DMS153 (cell line): ENCODE results near the gene IL10.

Experiments
- DNase-seq: peaks from one replicate; lab custom pipeline; 2025; lab: John Stamatoyannopoulos, UW

Gene IL10

DNA sequence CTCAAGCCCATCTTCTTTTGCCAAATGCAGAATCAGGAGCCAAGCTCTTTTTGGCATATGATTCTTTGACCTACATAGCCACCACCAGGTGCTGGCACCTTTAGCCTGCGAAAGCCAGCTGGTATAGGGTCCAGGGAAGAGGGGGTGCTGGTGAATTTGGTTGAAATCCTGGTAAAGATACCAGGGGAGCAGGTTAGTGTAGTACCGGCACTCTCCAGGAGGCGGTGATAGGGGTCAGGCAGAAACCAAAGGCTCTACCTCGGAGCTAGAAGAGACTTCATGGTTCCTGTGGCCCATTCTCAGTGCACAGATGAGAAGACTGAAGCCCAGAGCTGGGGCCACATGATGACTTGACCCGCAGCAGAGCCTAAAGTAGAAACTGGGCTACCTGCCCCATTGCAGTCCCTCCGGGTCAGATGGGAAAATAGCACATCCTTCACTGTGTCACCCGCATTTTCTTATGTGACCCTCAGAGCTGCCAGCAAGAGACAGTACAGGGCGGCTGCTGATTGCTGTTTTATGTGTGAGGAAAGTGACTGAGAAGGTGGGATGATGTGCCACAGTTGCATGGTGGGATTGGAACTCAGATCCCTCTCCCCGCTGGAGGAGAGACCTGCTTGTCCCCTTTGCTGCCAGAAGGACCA, 37.7 kb downstream of the IL10 start:
- peak; percentile 12 for DNase-seq

DNA sequence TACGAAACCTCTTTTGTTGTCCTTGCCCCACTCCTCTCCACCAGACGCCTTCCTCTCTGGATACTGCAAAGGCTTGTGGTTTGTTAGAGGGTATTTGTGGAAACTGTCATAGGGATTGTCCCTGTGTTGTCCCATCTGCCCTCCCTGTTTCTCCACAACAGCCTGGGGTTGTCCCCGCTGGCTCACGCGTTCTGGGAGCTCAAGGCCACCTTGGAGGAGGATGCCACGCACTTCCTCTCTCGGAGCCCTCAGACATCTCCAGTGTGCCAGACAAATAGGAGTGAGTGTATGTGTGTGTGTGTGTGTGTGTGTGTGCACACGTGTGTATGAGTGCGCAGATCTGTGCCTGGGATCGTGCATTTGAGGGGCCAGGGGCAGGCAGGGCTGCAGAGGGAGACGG, 39.3 kb downstream of the IL10 start:
- DNase-seq, result no peak

DNA sequence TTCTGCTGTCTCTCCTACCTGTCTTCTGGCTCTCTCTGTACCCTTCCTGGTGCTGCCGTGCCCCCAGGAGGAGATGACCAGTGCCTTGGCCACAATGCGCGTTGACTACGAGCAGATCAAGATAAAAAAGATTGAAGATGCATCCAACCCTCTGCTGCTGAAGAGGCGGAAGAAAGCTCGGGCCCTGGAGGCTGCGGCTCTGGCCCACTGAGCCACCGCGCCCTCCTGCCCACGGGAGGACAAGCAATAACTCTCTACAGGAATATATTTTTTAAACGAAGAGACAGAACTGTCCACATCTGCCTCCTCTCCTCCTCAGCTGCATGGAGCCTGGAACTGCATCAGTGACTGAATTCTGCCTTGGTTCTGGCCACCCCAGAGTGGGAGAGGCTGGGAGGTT, 39.8 kb downstream of the IL10 start:
- DNase-seq, result no peak

DNA sequence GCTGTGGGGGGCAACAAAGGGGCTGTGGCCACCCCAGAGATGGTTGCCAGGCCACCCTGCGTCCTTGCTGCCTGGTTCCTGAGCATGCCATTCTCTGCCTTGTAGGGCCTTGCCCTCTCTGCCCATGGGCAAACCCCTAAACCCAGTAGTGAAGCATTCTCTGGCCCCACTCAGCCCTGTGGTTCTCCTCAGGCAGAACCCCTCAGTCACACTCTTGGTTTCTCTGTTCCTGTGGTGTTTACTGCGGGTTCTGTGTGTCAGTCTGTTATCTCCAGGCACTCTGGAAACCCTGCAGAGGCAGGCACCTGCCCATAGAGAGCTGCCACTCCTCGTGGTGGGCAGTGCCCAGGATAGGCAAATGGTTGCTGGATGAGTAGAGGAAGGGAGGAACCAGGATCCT, 42.8 kb downstream of the IL10 start:
- DNase-seq, result no peak

DNA sequence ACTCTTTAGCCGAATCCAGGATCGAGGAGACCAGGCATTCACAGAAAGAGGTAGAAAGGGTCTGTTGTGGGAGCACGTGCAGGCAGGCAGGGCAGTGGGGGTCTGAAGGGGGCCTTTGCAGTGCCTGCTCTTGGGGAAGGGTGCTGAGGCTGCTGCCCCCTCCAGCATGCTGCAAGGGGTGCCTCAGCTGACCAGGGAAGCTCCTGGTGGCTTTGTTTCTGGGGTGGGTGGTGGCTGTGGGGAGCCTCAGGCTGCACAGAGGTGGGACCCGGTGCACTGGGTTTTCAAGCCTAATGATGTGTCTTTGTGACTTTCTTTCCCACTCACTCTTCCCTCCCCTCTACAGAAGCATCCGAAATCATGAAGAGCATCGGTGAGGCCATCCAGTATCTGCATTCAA, 43.2 kb downstream of the IL10 start:
- DNase-seq, result no peak

DNA sequence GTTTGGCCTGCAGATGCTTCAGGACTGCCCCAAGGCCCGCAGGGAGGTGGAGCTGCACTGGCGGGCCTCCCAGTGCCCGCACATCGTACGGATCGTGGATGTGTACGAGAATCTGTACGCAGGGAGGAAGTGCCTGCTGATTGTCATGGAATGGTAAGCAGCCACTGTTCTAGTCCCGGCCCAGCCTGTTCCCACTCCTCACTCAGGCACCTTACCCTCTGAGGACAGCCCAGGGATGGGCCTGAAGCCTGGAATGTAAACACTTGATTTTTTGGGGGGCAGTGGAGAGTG, 43.7 kb downstream of the IL10 start:
- no peak for DNase-seq

DNA sequence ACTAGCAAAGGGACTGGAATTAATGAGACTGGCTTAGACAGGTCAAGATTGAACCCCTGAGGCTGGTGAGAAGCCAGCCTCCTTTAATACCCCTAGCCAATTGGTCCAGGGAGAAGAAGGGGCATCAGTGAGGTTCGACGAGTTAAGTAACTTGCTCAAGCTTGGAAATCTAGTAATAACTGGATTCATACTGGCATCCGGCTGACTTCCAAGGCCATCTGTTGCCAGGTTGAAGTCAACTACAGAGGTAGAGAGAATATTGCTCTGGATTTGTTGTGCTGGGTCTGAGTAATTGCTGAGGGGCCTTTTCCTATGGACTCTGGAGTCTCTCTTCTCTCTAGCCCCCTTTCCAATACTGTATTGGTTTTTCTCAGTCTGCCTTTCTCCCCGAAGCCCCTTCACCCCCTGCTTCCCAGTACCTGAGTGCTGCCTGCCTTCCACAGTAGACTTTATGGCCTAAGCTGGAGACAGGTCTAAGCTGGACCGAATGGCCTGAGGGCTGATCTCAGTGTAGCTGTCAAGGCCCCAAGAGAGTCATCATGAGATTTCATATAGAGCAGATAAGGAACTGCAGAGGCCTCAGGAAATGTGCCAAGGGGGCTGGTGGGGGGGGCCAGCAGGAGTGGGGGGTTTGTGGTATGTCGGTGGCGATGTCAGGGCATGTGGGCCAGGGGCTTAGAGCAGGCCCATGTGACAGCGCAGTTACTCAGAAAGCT, 44.2 kb downstream of the IL10 start:
- DNase-seq, result no peak

DNA sequence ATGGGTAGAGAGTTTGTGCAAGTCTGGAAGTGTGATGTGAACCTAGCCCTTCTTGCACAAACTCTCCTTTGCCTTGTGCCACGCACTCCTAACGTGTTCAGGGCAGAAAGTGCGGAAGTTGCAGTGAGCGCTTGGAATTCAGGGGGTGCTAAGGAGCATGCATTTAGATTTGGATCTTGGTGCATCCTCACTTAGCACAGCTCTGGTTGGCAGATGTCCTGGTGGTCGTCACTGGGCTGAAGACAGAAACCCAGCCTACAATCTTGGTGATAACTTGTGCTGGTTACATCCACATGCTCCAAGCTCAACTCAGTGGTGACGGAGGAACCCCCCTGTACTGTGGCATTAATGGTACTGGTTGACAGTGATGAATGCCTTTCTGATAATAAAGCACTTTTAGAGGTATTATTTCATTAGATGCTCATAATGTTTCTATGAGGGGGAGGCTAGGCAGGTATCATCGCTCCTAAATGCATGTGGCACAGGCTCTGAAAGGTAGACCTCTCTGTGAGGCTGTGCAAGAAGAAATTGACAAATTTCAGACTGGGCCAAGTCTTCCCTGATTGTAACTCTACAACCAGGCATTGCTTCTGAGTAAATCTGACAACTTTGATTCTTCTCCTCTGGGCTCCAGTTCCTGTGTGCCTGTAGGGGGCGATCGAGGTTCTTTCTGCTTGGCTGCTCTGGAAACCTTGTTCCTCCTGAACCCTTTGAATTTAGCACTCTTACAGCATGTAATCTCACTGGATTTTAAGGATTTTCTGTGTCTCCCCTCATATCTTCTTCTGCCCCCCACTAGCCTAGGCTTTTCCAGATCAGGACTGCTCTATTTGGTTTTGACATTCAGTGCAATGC, 47.0 kb downstream of the IL10 start:
- DNase-seq, result no peak

DNA sequence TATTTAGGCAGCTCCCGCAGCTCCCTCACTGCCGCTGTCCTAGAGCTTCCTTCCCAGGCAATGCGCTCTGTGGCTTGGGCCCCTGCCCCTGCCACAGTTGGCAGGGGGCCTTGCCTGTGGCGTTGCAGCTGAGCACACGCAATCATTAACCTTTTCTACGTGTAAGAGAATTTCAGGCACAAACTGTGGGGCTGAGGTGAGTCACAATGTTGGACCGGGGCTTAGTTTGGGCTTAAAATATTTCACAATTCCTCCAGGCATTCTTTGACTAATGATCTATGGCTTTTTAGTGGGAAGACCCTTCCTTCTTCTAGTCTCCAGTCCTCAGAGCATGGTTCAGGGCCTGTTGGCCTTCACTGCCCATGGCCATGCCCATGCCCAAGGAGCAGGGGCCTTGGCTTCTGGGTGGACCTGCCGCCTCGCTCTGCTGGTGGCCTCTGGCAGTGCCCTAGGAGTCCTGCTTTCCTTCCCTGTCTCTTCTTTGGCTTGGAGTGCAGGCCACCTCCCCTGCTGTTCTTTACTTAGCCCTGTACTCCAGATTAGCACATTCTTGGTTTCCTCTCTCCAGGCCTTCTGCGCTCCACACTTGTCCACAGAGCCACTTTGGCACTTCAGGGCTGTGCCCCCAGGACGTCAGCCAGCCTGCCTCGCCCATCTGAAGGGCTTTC, 48.4 kb downstream of the IL10 start:
- no peak for DNase-seq

DNA sequence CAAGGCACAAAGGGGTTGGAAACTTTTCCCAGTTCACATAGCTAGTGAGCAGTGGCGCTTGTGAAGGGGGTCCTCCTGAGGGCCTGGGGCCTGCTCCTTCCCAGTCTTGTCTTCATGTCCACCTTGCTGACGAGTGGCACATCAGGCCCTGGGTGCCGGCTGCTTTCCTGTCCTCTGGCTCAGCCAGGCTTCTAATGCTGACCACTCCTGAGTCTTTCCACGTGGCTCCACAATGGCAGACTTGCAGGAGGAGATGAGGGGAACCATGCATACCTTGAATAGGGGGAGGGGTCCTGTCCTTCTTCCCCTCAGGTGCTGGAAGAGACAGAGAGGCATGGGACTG, 48.9 kb downstream of the IL10 start:
- DNase-seq, result no peak

DNA sequence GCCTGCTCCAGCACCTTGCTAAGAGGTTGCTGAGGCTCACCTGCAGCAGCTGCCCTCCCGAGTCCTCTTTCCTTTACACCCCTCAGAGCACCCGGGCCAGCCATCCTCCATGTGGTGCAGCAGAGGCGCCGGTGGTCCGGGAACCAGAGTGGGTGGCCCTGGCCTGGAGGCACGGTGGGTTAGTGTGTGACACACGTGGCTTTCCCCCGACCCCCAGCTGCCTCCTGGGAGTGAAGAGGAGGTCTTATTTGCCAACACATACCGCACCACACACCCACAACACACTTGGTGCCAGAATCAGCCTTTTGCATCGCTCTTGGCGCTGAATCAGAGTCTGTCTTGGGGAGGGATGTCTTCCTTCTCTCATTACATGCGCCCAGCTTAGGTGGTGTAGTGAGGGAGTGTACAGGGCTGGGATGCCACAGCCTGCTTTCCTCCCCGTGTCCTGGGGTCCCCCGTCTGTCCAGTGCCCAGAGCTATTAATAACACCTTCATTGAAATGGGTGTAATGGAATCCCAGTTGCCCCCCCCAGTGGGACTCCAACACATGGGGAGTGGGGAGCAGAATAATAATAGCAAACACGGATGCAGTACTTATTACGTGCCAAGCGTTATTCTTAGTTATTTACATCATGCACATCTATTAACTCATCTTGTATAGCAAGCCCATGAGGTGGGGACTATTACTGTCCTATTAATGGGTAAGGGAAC, 49.4 kb downstream of the IL10 start:
- DNase-seq, result no peak

DNA sequence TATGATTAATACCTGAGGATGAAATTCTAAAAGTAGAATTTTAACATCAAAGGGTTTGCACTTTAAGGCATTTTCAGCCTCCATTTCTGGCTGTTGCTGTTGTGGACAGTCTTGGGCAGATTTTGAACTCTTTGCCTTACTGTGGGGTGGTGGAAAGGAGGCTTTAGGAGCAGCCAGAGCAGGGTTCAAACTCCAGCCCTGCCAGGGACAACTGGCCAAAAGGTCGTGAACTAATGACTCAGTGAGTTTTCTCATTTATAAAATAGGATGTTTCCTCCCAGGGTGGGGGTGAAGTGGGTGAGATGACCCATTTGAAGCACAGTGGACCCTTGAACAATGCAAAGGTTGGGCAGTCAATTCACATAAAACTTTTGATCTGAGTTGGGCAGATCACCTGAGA, 50.8 kb downstream of the IL10 start:
- DNase-seq, result no peak

DNA sequence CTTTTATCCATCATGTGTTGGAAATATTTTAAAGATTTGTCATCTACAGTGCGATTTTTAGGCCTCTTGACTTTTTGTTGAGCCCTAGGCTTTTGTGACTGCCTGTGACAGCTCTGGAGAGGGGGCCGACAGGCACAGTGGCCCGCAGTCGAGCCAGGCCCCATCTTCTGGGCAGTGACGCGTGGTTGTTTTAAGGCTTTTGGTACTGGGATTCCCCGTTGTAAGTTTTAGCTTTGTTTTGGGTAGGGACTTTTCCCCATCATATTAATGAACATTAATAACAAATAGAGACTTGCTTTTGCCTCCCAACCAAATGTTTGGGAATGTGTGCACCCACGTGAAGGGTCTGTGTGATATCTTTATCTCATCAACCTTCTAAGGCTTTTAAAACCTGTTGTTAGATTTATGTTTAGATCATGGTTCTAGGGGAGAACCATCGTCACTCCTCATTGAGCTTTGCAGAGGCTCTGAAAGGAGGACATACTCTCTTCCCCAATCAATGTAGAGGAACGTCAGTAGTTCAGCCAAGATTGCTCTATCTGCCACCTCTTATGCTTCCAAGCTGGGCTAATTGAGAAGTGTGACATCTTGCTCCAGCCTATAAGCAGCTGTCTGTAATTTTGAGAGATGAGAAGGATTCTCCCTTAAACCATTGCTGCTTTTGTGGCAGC, 53.0 kb downstream of the IL10 start:
- no peak for DNase-seq

DNA sequence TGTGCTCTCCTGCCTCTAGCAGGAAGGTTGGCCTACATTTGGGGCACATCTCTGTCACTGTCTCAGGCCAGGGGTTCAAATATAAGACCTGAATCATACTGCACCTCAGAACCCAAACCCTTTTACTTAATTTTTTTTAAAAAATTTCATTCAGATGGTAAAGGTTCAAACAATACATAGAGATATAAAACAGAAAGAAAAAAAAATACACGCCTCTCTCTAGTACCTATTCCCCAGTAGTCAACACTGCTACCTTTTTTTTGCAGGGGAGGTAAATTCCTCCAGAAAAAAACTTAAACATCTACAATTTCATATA, 54.7 kb downstream of the IL10 start:
- no peak for DNase-seq
